Hematopoietic multipotent progenitor cell (in vitro differentiated cells): Measurements from ENCODE around the gene GDA. TPM values are rescaled to one million over a fixed set of nuclear protein-coding genes. Genes with fewer than 3 reads are reported as not detected.
"Not testable (repeated sequence)": the region's sequence is repeated elsewhere in the genome, so short reads cannot be mapped to it uniquely, and the experiment has no call there.

ENCODE experiments used
- DNase-seq, 3 donors: peaks; one replicate each; pipeline ENCODE4 v3.0.0-alpha.2; 2011 to 2015; ENCODE audit warnings: low read depth in 2 of 3, low spot score in 2 of 3
- total RNA-seq: library from RNA; depleted of rRNA; stranded (reverse); fragments of >200 nt; gene quantifications from one replicate; pipeline ENCODE4 v1.2.3, GENCODE V29; 2012

Gene GDA
- total RNA-seq, 1 donor: under 0.01 TPM

DNA sequence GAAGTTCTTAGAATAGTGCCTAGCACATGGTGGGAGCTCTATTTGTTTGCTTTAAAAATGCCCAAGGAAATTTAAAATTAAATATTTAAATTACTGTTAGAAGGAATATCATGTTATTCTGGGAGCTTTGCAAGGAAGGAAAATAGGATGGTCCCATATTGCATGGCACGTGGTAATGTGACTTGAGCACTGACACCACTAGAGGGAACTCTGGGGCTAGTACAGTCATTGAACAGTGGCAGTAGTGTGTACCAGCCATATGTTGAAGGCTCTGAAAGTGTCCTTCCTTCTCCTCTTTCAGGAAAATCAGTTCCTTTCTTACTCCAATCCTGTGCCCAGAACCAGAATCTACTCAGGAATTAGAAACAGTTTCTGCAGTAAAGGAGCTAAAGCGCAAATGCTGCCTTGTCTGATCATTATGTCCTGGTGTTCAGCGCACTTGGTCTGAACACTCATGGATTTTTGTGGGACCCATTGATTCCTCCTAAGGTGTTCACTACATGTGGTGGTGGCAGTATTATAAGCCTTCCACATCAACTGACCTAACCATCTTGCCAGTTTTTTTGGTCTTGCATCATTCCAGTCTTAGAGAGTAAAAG is 54.1 kb downstream of the GDA start:
- DNase-seq: peak in 1 of 3 donors; percentile 12

DNA sequence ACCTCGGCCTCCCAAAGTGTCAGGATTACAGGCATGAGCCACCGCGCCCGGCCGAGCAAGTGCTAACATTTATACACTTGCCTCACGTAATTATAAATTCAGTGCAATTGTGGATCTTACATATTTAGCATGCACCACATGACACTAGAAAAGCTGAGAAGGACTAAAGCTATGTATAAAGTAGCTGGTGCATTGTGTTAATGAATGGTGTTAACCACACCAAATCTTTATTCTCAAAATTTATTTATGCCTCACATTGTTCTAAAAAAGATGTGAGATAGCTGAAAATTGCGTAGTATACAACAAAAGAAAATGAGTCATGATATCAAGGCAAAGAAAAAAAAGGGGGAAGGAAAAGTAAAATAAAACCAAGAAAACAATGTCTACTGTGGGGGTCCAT is 54.8 kb downstream of the GDA start:
- no peak for DNase-seq

DNA sequence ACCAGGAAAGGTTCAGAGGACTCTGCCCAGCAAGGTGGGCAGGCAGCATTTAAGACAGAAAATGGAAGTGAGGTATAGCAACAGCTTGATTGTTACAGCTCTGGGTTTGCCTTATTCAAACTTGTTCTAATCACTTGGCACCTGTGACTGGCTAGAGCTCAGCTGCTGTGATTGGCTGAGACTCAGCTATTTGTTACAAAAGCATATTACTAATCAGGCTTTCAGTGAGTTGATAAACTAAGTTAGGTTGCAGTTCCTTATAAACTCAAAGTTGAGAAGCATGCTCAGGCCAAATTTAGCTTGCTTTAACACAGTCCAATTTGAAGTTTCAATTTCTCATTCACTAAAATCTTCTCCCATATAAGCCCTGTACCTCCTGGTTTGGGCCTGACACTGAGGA is 56.3 kb downstream of the GDA start:
- DNase-seq: no peak

DNA sequence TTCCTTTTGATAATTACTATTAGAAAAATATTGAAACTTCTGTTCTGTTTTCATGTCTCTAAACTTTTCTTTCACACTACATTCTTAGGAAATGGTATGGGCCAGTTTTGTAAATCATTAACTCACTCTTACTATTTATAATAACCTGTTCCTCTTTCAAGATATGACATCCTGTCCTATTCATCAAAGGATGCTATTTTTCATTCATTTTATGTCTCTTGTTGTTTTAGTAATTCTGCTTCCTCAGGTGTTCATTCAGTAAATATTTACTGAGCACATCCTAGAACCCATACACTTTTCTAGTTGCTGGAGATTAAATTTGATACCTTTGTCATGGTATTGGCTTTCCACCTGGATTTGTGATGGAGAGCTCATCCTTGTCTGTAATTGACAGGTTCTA is 58.0 kb downstream of the GDA start:
- no peak for DNase-seq

GRCh38 chr9:72210522-72210921 is 61.3 kb downstream of the GDA start:
- no peak for DNase-seq

- DNase-seq: no peak
Measured at GRCh38 chr9:72211047-72211446, 61.8 kb downstream of the GDA start.

DNA sequence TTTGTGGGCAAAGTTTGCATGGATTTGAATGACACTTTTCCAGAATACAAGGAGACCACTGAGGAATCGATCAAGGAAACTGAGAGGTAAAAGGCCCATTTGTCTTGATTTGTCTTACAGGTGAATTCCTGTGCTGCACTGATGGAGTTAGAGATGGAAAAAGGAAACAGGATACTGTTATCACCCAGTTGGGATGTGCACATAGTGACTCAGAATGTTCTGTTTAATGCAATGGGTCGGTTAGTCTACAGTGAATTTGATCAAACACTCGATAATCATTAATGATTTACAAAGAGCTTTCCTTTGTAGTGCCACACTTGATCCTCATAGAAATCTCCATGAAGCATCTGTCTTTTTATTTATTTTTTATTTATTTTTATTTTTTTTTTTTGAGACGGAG is 64.7 kb downstream of the GDA start:
- no peak for DNase-seq

DNA sequence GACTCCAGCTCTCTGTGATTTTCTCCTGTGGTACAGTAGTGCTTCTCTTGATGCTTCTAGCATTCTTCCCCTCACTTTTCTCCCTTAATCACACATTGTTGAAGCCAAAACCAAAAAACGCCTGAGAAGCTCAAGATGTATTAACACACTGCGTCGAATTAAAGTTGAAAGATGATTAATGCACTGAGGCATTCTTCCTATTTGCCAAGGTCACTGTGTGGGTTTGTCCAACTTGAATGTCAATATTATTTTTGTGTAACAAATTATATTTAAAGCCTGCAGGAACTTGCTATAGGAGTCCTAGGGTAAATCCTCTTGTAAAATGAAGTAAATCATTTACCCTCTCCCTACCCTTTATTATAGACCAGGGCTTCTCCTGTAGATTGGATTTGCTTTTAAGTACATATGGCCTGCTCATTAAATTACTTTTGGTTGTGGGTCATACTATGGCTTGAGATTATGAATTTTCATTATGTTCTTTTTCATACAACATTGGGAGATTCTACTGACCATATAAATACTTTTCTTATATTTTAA is 68.1 kb downstream of the GDA start:
- no peak for DNase-seq

DNA sequence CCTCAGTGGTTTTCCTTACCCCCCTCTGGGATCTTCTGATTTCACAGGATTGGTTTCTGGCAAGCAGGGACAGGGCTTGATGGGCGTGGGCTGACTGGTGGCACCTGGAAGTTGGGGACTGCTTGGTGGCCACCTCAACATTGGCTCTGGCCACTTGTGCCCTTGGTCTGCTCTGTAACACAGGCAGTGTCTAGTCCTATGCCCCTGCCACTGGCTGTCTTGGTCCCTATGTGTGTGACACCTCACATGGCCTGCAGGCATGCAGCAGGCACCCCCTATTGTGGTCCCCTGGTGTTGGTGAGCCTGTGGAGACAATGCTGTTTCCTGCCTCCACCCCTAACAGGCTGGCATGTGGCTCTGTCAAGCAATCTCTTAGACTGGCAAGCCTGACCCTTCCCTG is 71.3 kb downstream of the GDA start:
- DNase-seq: no peak

DNA sequence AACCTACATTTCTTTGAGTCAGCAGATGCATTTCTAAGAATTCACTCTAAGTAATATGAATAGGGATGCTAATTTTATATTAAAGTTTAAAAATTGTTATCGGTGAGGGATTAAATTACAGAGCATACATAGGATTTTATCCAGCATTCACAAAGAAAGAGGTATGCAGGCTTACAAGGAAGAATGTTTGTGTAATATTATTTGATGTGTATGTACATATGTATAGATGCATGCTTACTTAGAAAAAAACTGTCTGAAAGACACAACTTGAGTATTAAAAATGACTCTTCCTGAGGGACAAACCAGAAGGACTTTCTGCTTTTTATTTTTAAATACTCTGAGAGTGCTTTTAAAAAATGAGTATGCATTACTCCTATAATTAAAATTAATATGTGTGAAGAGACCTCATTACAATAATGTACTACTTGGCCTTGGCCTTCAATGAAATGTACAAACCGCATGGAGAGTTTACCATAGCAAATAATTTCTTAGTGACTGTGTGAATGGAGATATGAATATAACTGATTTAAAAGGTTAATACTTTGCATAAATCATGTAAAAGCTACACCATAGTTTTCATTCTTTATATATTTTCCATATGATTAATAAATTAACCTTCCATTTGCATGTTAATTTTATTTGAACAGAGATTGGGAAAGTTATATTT is 77.0 kb downstream of the GDA start:
- DNase-seq: no peak

- DNase-seq: no peak
Measured at GRCh38 chr9:72228282-72228681, 79.0 kb downstream of the GDA start.

DNA sequence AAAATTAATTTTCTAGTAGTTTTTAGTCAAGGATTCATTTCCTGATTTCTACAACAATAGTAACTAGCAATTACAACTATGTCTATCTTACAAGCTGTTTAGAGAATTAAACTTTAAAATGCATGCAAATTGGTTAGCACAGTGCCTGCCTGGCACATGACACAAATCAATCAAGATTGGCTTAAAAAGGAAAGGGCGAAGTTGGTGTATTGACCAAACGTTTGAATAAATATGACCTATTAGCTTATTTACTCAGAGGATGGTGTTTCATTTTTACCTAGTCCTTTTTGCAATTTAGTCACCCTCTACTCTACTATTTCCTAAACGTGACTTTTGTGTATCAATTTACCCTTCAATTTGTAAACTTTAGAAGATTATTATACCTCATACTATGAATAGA is 83.5 kb downstream of the GDA start:
- DNase-seq: no peak

DNA sequence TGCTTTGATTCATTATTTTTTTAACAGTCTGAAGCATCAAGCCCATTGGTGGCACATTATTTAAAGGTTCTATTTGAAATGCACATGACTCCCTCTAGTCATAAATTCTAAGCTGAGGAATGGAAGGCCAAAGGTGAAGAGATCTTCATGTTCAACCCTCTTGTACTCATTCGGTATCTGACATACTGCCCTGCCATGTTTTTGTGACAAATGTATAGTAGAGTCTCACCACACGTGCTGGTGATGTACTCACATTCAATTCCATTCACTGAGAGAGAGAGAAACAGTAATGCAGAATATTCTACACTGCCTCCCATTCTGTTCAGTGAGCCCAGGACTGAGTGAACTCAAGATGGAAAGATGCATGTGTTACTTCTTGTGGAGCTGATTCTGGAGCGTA is 98.3 kb downstream of the GDA start:
- no peak for DNase-seq

DNA sequence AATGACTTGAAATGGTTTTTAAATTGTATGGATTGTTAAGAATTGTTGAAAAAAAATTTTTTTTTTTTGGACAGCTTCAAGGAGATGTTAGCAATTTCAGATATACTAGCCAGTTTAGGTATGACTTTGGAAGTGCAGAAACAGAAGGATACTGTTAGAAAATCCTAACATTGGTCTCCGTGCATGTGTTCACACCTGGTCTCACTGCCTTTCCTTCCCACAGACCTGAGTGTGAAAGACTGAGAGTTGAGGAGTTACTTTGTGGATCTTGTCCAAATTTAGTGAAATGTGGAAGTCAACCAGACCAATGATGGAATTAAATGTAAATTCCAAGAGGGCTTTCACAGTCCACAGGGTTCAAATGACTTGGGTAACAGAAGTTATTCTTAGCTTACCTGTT is 102.3 kb downstream of the GDA start:
- no peak for DNase-seq

DNA sequence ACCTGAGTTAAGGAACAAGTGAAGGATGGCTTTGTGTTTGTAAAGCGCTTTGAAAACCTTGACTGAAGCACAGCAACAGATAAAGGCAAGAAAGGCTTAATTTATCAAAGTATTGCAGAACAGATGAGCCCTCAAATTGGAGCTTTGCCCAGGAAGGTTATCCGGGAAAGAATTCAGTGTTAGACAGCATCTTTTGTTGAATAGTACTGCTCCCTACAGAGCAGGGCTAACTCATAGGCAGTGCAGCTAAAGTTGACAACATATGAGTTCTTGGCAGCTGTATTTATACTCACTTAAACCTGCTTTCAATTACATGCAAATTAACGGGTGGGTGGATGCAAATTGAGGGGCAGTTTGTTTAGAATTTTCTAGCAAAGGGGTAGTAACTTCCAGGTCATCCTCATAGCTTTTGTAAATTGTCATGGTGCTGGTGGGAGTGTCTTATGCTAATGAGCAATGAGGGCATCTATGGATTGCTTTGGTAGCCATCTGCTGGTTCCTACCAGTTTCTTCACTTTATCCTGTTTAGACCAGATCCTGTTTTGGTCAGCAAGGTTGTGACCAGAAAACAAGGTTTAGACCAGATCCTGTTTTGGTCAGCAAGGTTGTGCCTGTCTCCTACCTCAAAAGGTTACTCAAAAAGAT is 105.8 kb downstream of the GDA start:
- DNase-seq: no peak

DNA sequence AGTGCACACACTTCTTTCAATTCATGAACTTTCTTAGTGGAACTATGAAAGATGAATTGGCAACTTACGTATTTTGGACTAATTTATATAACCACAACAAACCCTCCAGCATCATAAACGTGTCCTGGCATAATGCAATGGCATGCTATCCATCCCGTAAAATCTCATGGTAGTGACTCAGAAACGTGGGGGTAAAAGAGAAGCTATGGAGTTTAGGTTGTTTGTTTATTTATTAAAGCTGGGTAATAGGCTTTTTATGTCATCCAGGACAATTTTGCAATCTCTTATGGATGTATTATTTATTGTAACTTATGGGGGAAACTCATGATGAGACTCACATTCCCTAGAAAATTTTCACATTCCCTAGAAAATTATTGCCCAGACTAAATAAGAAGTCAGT is 106.3 kb downstream of the GDA start:
- no peak for DNase-seq

GRCh38 chr9:72256931-72257330 is 107.7 kb downstream of the GDA start:
- DNase-seq: no peak

DNA sequence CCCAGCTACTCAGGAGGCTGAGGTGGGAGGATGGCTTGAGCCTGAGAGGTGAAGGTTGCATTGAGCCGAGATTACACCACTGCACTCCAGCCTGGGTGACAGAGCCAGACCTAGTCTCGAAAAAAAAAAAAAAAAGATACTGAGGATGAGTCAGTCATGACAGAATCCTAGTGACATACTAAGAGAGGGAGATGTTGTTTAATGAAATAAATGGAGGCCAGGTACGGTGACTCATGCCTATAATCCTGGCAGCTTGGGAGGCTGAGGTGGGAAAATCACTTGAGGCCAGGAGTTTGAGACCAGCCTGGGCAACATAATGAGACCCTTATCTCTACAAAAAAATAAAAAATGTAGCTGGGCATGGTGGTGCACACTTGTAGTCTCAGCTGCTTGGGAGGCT is 108.6 kb downstream of the GDA start:
- no peak for DNase-seq

- no peak for DNase-seq
Measured at GRCh38 chr9:72262063-72262462, 112.8 kb downstream of the GDA start.

DNA sequence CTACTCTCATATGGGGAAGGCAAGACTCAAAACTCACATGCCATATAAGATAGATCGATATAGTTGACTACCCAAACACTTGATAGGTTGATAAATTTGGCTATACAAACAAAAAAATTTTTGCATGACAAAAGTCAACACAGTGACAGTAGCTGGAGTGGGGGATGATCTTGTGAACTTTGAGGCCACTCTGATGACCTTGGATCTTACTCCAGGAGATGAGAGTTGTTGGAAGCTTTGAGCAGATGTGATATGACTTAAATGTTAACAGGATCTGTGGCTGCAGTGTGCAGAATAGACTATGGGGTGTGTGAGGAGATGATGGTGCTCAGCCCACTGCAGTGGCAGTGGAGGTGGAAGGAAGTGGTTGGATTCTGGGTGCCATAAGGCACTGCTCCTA is 114.3 kb downstream of the GDA start:
- DNase-seq: no peak

DNA sequence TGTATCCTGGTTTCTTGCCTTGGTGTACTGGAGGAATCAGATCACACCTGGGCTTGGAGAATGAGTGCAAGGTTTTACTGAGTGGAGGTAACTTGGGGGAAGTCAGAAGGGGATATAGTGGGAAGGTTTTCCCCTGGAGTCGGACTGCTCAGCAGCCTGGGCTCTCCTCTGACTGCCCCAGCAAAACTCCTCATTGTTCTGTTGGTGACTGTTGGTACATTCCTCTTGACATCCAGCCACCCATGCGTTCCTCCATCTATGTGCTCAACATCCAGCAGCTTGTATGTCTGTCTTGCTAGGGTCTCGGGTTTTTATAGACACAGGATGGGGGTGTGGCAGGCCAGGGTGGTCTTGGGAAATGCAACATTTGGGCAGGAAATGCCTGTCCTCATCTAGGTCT is 119.7 kb downstream of the GDA start:
- no peak for DNase-seq

DNA sequence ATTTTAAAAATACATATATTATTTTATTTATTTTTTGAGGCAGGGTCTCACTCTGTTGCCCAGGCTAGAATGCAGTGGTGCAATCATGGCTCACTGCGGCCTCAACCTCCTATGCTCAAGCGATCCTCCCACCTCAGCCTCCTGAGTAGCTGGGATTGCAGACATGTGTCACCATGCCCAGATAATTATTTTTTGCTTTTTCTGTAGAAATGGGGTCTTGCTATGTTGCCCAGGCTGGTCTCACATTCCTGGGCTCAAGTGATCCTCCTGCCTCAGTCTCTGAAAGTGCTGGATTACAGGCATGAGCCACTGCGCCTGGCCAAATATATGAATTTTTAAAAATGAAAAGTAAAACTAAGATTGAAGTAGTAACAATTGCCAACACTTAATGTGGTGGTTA is 121.1 kb downstream of the GDA start:
- not testable (repeated sequence) for DNase-seq
